Amygdala (tissue), 56 donors: ENCODE results near the gene SLC16A11.
"Not testable (repeated sequence)": the region's sequence is repeated elsewhere in the genome, so short reads cannot be mapped to it uniquely, and the experiment has no call there.

Experiments
- DNase-seq, 56 donors: peaks; one replicate each; lab custom pipeline; 2025; lab: John Stamatoyannopoulos, UW

The SLC16A11 gene

GRCh38 chr17:7060165-7060891 lies 16.4 kb upstream of the SLC16A11 start:
- DNase-seq = no peak

DNA sequence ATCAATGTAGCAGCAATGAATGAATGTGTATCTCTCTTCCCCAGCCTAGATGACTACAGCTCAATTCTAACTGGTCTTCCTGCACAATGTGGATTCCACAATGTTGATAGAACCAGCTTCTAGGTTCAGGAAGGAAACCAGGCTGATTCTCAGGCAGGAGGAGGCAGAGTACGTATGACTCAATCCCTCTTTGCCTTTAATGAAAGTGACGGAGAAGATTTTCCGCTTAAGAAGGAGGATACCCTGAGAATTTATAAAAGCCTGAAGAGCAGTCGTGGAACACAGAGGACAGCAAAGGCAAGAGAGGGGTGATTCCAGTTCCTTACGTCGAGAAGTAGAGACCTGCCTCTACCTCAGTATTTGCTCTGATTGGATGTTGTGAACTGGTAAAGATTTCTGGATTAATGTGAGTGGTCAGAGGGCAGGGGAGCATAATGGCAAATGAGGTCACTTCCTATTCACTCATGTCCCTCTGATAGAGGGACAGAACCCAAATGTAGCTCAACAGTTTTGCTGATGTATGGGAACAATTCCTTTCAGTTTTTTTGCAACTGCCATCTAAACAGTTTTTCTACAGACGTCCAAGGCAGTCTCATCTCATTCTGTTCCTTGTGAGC lies 15.0 kb upstream of the SLC16A11 start:
- no peak for DNase-seq

DNA sequence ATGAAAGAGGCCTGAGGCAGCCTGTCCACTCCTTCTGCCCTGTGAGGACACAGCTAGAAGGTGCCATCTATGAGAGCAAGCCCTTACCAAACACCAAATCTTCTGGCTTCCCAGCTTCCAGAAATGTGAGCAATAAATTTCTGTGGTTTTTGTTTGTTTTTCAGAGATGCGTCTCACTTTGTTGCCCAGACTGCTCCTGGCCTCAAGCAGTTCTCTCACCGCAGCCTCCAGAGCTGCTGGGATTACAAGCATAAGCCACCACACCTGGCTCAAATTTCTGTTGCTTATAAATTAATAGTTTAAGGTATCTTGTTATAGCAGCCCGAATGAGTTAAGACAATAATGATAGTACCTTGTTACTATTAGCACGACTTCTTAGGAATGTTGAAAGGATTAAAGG lies 12.5 kb upstream of the SLC16A11 start:
- no peak for DNase-seq

DNA sequence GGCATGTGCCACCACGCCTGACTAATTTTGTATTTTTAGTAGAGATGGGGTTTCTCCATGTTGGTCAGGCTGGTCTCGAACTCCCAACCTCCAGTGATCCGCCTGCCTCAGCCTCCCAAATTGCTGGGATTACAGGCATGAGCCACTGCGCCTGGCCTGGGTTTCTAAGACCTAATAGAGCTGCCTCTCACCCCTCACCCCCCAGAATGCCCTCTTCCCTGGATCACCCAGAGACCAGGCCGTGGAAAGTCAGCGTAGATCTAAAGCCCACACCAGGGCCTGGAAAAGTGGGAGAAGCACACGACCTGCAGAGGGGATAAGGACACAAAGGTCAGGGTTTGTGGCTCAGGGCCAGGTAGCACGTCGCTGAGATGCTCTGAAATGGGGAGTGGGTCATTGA lies 6.7 kb upstream of the SLC16A11 start:
- not testable (repeated sequence) for DNase-seq

DNA sequence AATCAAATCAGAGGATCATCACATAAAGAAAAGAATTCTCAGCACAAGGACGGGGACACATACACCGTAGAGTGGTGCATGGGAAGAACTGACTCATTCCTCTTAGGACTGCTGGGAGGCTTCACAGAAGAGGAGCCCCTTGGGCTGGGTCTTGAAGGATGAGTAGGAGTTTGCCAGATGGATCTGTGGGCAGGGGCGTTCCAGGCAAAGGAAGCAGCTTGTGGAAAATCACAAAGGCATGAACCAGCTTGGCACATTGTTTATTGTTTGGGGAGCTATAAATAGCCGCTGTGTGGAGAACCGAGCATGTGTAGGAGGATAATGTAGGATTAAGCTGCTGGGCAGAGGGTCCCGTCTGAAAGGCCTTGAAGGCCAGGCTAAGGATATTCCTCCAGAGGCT lies 5.1 kb upstream of the SLC16A11 start:
- peak in 2 of 56 donors; percentile 11 to 25 for DNase-seq

GRCh38 chr17:7047566-7047965 lies 3.7 kb upstream of the SLC16A11 start:
- DNase-seq = no peak

GRCh38 chr17:7046725-7047397 lies 3.0 kb upstream of the SLC16A11 start:
- DNase-seq = peak in 2 of 56 donors; percentile 12 to 21

- DNase-seq = peak in 8 of 56 donors; percentile 10 to 31 (median 19)
These were observed 2.3 kb upstream of the SLC16A11 start for GRCh38 chr17:7046127-7046724.

- peak in 4 of 56 donors; percentile 31 to 62 (median 47) for DNase-seq
These were observed 1.7 kb upstream of the SLC16A11 start for GRCh38 chr17:7045492-7046126.

GRCh38 chr17:7043182-7043496 lies 753 bp downstream of the SLC16A11 start:
- DNase-seq = no peak

- DNase-seq = peak in 5 of 56 donors; percentile 10 to 39 (median 16)
These were observed 1.3 kb downstream of the SLC16A11 start for GRCh38 chr17:7042501-7043181.

DNA sequence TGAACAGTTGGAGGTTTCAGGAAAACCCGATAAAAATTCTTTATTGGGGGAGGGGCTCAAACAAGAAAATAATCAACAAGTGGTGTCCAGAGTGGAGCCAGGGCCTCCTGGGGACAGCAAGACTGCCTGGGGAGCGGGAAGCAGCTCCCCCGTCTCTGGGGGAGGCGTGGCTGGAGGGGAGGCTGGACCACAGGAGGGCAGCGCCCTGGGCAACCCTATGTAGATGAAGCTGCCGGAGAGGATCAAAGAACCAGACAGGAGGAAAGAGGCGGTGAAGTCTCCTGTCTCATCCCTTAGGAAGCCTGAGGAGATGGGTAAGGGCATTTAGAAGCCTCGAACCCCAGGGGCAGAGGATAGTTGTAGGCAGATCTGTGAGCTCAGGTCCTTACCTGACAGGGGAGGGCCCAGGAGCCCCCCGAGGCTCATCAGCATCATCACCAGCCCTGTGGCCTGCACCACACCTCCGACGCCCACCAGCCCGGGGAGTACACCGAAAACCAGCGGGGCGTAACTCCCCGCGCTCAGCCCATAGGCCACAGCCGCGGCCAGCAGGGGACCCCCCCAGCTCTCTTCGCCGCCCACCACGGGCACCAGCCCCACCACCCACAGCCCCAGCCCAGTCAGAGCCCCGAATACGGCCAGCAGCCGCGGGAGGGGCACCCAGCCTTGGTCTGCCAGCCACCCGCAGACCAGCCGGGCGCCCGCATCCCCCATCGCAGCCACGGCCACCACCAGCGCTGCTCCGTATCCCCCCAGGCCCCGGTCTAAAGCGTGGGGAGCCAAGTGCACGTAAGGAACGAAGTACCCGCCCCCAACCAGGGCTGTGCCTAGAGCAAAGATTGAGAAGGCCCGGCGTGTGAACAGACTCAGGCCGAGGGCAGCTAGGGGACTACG lies 2.0 kb downstream of the SLC16A11 start:
- DNase-seq = no peak

DNA sequence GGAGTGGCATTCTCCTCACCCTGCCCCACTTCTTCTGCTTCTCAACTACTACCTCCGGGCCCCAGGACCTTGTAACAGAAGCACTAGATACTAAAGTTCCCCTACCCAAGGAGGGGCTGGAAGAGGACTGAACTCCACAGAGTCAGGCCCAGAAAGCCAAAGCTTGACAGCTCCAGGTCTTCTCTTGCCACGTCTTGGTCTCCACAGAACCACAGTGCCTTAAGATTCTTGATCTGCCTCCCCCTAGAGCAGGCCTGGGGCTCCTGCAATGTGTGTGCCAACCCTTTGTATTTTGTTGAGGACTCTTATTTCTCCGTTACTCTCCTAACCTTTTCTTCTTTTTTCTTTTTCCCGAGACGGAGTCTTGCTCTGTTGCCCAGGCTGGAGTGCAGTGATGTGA lies 4.1 kb downstream of the SLC16A11 start:
- no peak for DNase-seq

DNA sequence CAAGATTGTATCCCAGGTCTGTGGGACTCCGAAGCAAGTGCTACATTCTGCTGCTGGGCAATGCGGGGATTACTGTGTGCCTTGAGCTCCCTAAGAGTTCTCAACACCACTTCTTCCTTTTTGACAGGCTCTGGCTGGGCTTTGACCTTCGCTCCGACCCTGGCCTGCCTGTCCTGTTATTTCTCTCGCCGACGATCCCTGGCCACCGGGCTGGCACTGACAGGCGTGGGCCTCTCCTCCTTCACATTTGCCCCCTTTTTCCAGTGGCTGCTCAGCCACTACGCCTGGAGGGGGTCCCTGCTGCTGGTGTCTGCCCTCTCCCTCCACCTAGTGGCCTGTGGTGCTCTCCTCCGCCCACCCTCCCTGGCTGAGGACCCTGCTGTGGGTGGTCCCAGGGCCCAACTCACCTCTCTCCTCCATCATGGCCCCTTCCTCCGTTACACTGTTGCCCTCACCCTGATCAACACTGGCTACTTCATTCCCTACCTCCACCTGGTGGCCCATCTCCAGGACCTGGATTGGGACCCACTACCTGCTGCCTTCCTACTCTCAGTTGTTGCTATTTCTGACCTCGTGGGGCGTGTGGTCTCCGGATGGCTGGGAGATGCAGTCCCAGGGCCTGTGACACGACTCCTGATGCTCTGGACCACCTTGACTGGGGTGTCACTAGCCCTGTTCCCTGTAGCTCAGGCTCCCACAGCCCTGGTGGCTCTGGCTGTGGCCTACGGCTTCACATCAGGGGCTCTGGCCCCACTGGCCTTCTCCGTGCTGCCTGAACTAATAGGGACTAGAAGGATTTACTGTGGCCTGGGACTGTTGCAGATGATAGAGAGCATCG lies 5.6 kb downstream of the SLC16A11 start:
- no peak for DNase-seq

DNA sequence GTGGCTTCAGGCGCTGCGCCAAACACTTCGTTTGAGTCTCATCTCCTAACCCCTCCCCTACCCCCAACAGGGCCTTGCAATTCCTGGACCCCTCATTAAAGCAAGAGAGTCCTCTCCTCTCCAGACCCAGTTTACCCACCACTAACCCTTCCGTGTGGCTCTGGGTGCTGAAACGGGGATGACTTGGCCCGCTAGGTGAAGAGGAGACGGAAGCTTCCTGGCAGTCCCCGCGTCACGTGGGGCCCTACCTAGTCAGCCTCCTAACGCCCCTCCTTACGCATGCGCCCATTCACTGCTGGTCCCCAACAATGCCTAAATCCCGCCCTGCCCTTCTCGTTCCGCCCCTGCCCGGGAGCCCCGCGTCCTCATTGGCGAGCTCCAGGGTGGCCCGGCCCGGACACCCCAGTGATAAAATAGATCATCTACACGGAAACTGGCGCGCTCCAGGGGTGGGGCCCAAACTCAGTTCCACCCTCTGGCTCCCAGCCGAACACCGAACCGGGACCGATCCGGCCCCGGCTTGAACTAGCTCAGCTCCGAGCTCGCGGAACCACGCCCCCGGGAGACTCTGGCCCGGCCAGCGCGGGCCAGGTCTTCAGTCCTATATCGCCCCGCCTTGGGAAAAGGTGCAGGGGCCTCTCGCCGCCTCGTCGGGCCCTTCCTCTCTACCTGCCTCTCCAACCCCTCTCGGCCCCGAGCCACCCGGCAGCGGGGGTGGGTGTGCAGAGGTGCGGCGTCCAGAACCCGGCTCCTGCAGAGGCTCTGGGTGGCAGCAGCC lies 8.1 kb downstream of the SLC16A11 start, which contains the start of gene SLC16A13:
SLC16A13 (plus strand) TSS at position 425 of the 778 bp plus-strand sequence. CDS start 368 bp downstream, outside the sequence.
- peak in 55 of 56 donors; percentile 16 to 95 (median 86) for DNase-seq

- no peak for DNase-seq
These were observed 8.8 kb downstream of the SLC16A11 start for GRCh38 chr17:7034955-7035590.

DNA sequence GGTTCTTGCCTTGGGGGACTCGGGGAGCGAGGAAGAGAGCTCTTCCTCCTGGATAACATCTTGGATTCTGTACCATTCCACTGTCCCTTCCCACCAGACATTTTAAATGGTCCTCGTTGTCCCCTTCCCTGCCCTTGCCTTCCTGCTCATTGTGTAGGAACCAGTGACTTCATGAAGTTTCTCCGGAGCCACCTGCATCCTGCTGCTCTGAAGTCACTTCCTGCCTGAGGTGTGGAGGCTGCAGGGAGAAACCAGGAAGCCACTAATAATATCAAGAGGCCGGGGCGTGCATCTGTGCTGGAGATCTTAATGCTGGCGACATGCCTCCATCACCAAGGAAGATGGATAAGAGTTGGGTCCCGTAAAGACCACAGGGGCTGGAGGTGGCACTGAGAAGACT lies 14.2 kb downstream of the SLC16A11 start:
- DNase-seq = no peak
